SK-N-SH (cell line): Measurements from ENCODE around the gene CNTFR.

Experiments used
- TAF1 ChIP-seq: IDR thresholded peaks from 2 replicates; pipeline ENCODE4 v1.6.1; 2012; ENCODE audit warnings: low read depth, mild to moderate bottlenecking, low read length, moderate library complexity, borderline replicate concordance
- TCF12 ChIP-seq: IDR thresholded peaks from 2 replicates; pipeline ENCODE4 v1.4.0; 2012
- YY1 ChIP-seq: IDR thresholded peaks from 2 replicates; pipeline ENCODE4 v1.4.0; 2012; ENCODE audit warnings: low read depth, mild to moderate bottlenecking
- TF ChIP-seq, protein P1 (sequence below): IDR thresholded peaks from 2 replicates; pipeline ENCODE4 v1.4.0; 2012; ENCODE audit warnings: low read depth, borderline replicate concordance
- TF ChIP-seq, protein P2 (sequence below): fragments of 200-600 bp; sonication (generic); IDR thresholded peaks from 2 replicates; pipeline ENCODE4 v1.6.1; 2017; ENCODE audit warnings: antibody characterized with exemption, mild to moderate bottlenecking, moderate library complexity
- TF ChIP-seq, protein P3 (sequence below): IDR thresholded peaks from 2 replicates; pipeline ENCODE4 v1.6.1; 2012; ENCODE audit warnings: mild to moderate bottlenecking, low read depth, low read length, moderate library complexity

DNA sequence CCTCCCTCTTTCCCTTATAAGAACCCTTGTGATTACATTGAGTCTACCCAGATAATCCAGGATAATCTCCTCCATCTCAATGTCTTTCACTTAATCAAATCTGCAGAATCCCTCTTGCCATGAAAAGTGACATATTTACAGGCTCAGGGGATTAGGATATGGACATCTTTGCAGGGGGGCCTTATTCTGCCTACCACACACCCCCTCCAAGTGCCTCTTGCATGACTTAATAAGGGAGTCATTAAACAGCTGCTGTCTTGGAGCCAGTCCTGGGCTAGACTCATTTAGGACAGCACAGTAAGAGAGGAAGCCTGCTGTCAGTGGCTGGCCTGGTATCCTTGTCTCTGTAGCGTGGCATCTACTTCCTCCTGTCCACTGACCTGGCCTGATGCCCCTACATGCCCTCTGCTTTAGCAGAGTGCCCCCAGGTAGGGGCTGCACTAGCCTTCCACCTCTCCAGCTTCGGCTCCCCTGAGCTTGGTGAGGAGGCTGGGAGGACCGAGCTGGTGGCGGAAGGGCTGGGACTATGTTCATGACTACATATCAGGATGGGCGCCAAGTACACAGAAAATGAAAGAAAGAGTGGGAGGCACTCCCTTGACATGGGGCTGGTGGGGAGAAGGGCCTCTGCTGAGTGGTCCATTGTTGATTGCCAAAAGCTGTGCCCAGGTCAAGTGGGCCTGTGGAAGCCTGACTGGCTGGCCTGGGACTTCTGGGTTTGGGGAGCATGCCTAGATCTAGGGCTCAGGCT, 84.0 kb downstream of the CNTFR start:
- TF ChIP-seq, protein P1, sequence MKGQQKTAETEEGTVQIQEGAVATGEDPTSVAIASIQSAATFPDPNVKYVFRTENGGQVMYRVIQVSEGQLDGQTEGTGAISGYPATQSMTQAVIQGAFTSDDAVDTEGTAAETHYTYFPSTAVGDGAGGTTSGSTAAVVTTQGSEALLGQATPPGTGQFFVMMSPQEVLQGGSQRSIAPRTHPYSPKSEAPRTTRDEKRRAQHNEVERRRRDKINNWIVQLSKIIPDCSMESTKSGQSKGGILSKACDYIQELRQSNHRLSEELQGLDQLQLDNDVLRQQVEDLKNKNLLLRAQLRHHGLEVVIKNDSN, result no peak
- no peak for TF ChIP-seq TCF12
- TF ChIP-seq TAF1, result no peak
- TF ChIP-seq, protein P2, sequence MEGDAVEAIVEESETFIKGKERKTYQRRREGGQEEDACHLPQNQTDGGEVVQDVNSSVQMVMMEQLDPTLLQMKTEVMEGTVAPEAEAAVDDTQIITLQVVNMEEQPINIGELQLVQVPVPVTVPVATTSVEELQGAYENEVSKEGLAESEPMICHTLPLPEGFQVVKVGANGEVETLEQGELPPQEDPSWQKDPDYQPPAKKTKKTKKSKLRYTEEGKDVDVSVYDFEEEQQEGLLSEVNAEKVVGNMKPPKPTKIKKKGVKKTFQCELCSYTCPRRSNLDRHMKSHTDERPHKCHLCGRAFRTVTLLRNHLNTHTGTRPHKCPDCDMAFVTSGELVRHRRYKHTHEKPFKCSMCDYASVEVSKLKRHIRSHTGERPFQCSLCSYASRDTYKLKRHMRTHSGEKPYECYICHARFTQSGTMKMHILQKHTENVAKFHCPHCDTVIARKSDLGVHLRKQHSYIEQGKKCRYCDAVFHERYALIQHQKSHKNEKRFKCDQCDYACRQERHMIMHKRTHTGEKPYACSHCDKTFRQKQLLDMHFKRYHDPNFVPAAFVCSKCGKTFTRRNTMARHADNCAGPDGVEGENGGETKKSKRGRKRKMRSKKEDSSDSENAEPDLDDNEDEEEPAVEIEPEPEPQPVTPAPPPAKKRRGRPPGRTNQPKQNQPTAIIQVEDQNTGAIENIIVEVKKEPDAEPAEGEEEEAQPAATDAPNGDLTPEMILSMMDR, result no peak
- TF ChIP-seq, protein P3, sequence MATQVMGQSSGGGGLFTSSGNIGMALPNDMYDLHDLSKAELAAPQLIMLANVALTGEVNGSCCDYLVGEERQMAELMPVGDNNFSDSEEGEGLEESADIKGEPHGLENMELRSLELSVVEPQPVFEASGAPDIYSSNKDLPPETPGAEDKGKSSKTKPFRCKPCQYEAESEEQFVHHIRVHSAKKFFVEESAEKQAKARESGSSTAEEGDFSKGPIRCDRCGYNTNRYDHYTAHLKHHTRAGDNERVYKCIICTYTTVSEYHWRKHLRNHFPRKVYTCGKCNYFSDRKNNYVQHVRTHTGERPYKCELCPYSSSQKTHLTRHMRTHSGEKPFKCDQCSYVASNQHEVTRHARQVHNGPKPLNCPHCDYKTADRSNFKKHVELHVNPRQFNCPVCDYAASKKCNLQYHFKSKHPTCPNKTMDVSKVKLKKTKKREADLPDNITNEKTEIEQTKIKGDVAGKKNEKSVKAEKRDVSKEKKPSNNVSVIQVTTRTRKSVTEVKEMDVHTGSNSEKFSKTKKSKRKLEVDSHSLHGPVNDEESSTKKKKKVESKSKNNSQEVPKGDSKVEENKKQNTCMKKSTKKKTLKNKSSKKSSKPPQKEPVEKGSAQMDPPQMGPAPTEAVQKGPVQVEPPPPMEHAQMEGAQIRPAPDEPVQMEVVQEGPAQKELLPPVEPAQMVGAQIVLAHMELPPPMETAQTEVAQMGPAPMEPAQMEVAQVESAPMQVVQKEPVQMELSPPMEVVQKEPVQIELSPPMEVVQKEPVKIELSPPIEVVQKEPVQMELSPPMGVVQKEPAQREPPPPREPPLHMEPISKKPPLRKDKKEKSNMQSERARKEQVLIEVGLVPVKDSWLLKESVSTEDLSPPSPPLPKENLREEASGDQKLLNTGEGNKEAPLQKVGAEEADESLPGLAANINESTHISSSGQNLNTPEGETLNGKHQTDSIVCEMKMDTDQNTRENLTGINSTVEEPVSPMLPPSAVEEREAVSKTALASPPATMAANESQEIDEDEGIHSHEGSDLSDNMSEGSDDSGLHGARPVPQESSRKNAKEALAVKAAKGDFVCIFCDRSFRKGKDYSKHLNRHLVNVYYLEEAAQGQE, result no peak
- no peak for TF ChIP-seq YY1
